ENCODE measurements around the gene HDAC9. TPM values are rescaled to one million over a fixed set of nuclear protein-coding genes. Genes with fewer than 3 reads are reported as not detected.

The HDAC9 gene
- polyA plus RNA-seq, 2 of the 4 experiments (the other 2 are of a cell fraction), result 0.05 to 0.26 TPM

DNA sequence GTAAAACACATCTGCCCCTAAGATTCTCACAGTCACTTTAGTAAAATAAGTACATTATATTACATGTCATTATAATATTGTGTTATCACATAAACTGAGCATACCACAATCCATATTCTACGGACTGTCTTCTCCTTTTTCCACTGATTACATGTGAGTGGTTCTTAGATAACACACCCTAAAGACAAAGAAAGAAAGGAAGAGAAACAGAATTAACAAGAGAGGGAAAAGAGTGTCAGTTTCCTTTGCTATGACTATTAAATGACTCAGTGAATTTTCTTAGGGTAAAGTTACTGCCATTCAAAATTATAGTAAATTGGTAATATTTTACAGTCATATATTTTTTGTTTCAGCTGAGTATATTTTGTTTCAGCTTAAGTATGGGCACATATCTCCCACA is 353.6 kb downstream of the HDAC9 start:
- DNase-seq (ENCODE audit: low read depth in 1 of 2, low spot score in 1 of 2) (no peak), FAIRE-seq (no peak), ATAC-seq (no peak)
- TF ChIP-seq EHF (CRISPR knock-in tag; IDR thresholded peaks at IDR 0.05) (no peak), CBX2 (IDR thresholded peaks at IDR 0.05; ENCODE audit: borderline replicate concordance, low read depth) (no peak), RCOR1 (IDR thresholded peaks at IDR 0.05; ENCODE audit: low read depth, low read length) (no peak), MYC (IDR thresholded peaks at IDR 0.05; ENCODE audit: borderline replicate concordance, low read length) (no peak), EP300 (IDR thresholded peaks at IDR 0.05) (no peak), PHF8 (IDR thresholded peaks at IDR 0.05; ENCODE audit: borderline replicate concordance, low read depth) (no peak), USF2 (IDR thresholded peaks at IDR 0.05) (no peak), CBX8 (IDR thresholded peaks at IDR 0.05) (no peak), HEYL (CRISPR knock-in tag; IDR thresholded peaks at IDR 0.05) (no peak), HOXB13 (CRISPR knock-in tag; IDR thresholded peaks at IDR 0.05; ENCODE audit: low read depth) (no peak), ZSCAN20 (CRISPR knock-in tag; IDR thresholded peaks at IDR 0.05) (no peak), RAD21 (conservative IDR thresholded peaks at IDR 0.05 in 1 of 2, IDR thresholded peaks at IDR 0.05 in 1 of 2) (no peak), SREBF2 (IDR thresholded peaks at IDR 0.05) (no peak), GATA3 (IDR thresholded peaks at IDR 0.05; ENCODE audit: borderline replicate concordance) (no peak)
- TF ChIP-seq, protein P1, sequence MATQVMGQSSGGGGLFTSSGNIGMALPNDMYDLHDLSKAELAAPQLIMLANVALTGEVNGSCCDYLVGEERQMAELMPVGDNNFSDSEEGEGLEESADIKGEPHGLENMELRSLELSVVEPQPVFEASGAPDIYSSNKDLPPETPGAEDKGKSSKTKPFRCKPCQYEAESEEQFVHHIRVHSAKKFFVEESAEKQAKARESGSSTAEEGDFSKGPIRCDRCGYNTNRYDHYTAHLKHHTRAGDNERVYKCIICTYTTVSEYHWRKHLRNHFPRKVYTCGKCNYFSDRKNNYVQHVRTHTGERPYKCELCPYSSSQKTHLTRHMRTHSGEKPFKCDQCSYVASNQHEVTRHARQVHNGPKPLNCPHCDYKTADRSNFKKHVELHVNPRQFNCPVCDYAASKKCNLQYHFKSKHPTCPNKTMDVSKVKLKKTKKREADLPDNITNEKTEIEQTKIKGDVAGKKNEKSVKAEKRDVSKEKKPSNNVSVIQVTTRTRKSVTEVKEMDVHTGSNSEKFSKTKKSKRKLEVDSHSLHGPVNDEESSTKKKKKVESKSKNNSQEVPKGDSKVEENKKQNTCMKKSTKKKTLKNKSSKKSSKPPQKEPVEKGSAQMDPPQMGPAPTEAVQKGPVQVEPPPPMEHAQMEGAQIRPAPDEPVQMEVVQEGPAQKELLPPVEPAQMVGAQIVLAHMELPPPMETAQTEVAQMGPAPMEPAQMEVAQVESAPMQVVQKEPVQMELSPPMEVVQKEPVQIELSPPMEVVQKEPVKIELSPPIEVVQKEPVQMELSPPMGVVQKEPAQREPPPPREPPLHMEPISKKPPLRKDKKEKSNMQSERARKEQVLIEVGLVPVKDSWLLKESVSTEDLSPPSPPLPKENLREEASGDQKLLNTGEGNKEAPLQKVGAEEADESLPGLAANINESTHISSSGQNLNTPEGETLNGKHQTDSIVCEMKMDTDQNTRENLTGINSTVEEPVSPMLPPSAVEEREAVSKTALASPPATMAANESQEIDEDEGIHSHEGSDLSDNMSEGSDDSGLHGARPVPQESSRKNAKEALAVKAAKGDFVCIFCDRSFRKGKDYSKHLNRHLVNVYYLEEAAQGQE (IDR thresholded peaks at IDR 0.05), result no peak
- H3K4me1 ChIP-seq, result no peaks in the 10 kb centered on the region
- POLR2A ChIA-PET, result no interaction called here
- H3K4me3 ChIP-seq, result no peak overlapping the region
- no peaks in the 10 kb centered on the region for H3K9me3 ChIP-seq
- no peak overlapping the region for H3K4me2 ChIP-seq
- no peak overlapping the region for H3K27ac ChIP-seq
- 29% methylated on average over 1 of the region's 1 CpG for WGBS (ENCODE audit: missing lambda C conversion rate)
- CTCF ChIA-PET, result interaction anchor here (1.0 kb wide), 1 partner anchor 35 kb away, joined by 3 read pairs; no protein-coding TSS in a partner anchor

DNA sequence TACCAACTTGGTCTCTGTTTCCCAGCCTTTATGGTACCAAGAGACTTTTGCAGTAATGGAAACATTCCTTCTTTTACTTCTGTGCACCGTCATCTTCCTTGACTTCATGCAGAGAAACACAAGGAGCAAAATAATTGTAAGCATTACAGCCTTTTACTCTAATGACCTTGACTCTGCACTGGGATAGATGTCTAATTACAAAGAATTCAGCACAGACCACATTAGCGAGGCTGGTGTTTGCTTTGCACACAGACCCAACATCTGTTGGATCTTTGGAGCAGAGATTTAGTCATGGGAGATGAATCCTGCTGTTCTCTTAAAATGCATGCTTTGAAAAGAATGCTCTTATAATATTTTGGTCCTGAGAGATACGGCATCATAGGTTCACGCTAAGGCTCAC is 360.2 kb downstream of the HDAC9 start:
- H3K4me1 ChIP-seq, result no peaks in the 10 kb centered on the region
- FAIRE-seq (no peak), DNase-seq (ENCODE audit: low read depth in 1 of 2, low spot score in 1 of 2) (no peak), ATAC-seq (no peak)
- CTCF ChIA-PET, result no interaction called here
- H3K9me3 ChIP-seq, result no peaks in the 10 kb centered on the region
- POLR2A ChIA-PET, result no interaction called here
- H3K27ac ChIP-seq, result no peak overlapping the region
- no peak overlapping the region for H3K4me3 ChIP-seq
- no peak overlapping the region for H3K4me2 ChIP-seq
- no peak for TF ChIP-seq HOXB5 (CRISPR knock-in tag; IDR thresholded peaks at IDR 0.05)
- TF ChIP-seq RCOR1 (IDR thresholded peaks at IDR 0.05; ENCODE audit: low read depth, low read length), result no peak
- no peak for TF ChIP-seq HOXA7 (CRISPR knock-in tag; IDR thresholded peaks at IDR 0.05)
- TF ChIP-seq RAD21 (conservative IDR thresholded peaks at IDR 0.05 in 1 of 2, IDR thresholded peaks at IDR 0.05 in 1 of 2), result no peak
- no peak for TF ChIP-seq FOSB (CRISPR knock-in tag; IDR thresholded peaks at IDR 0.05)
- TF ChIP-seq, protein P2, sequence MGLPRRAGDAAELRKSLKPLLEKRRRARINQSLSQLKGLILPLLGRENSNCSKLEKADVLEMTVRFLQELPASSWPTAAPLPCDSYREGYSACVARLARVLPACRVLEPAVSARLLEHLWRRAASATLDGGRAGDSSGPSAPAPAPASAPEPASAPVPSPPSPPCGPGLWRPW (IDR thresholded peaks at IDR 0.05), result no peak
- no peak for TF ChIP-seq POLR2AphosphoS2 (conservative IDR thresholded peaks at IDR 0.05; ENCODE audit: low read length)
- TF ChIP-seq ZFP36 (IDR thresholded peaks at IDR 0.05; ENCODE audit: borderline replicate concordance, partially characterized antibody), result no peak
- no peak for TF ChIP-seq CHD4 (IDR thresholded peaks at IDR 0.05; ENCODE audit: borderline replicate concordance)
- TF ChIP-seq HEYL (CRISPR knock-in tag; IDR thresholded peaks at IDR 0.05), result no peak
- no peak for TF ChIP-seq CBX8 (IDR thresholded peaks at IDR 0.05)
- no peak for TF ChIP-seq PHF8 (IDR thresholded peaks at IDR 0.05; ENCODE audit: borderline replicate concordance, low read depth)
- no peak for TF ChIP-seq NFE2L2 (conservative IDR thresholded peaks at IDR 0.05; ENCODE audit: low read length)
- no peak for TF ChIP-seq CTCF (IDR thresholded peaks at IDR 0.05)
- TF ChIP-seq SREBF2 (IDR thresholded peaks at IDR 0.05), result no peak
- WGBS (ENCODE audit: missing lambda C conversion rate), result 51% methylated on average over 4 of the region's 4 CpGs
